Measurements from ENCODE around the gene TLCD1. TPM values are rescaled to one million over a fixed set of nuclear protein-coding genes. Genes with fewer than 3 reads are reported as not detected.

Gene TLCD1
- total and polyA plus RNA-seq, 2 donors (not counting 3 experiments of a cell fraction or from before 2014, with no cell fraction given) = 2.6 to 6.8 TPM

GRCh38 chr17:28773736-28774135, 47.7 kb upstream of the TLCD1 start:
- no peak overlapping the region for H2AFZ ChIP-seq (ENCODE audit: low read depth, low read length)
- no TSS peak for BruUV-seq (replicated peaks)
- no peak for FAIRE-seq
- no peaks in the 10 kb centered on the region for H3K36me3 ChIP-seq (ENCODE audit: control insufficient read depth in 2 of 2, extremely low read depth in 1 of 2, insufficient read depth in 2 of 2, low read length in 2 of 2)
- H3K4me1 ChIP-seq (ENCODE audit: control insufficient read depth, extremely low read depth, insufficient read depth, low read length) = peaks cover 4% of the 10 kb centered on the region
- H3K27me3 ChIP-seq (ENCODE audit: control insufficient read depth in 2 of 2, insufficient read depth in 2 of 2, low read length in 2 of 2) = no peaks in the 10 kb centered on the region
- dilution Hi-C loops (cut with MboI; ENCODE audit: extremely low pct_ligation_motif_present, low sequenced_read_pairs) = no loop called here
- H3K27ac ChIP-seq (ENCODE audit: insufficient read depth, low read depth, low read length) = no peak overlapping the region
- H3K9me3 ChIP-seq (replicated peaks; ENCODE audit: control insufficient read depth, insufficient read depth, low read length) = no peaks in the 10 kb centered on the region
- no peak overlapping the region for H3K4me2 ChIP-seq (ENCODE audit: insufficient read depth, low read length)
- TF ChIP-seq EZH2 (IDR thresholded peaks at IDR 0.05; ENCODE audit: borderline replicate concordance, low read depth, low read length, severe bottlenecking) (no peak), MYC (IDR thresholded peaks at IDR 0.05; ENCODE audit: low read depth, low read length) (no peak), CTCF (IDR thresholded peaks at IDR 0.05; ENCODE audit: extremely low read depth in 1 of 2, insufficient read depth in 1 of 2, low read depth in 1 of 2, low read length in 2 of 2) (no peak), JUN (IDR thresholded peaks at IDR 0.05; ENCODE audit: borderline replicate concordance, insufficient read depth, insufficient read length, low read depth) (no peak), GATA2 (IDR thresholded peaks at IDR 0.05; ENCODE audit: insufficient read depth, insufficient read length, low read depth, low read length) (no peak), FOS (IDR thresholded peaks at IDR 0.05; ENCODE audit: borderline replicate concordance, insufficient read depth, low read length) (no peak), MAX (IDR thresholded peaks at IDR 0.05; ENCODE audit: insufficient read depth, insufficient read length) (no peak), POLR2AphosphoS5 (IDR thresholded peaks at IDR 0.05; ENCODE audit: insufficient read depth, low read depth, low read length) (no peak), POLR2A (IDR thresholded peaks at IDR 0.05; ENCODE audit: low read depth, low read length) (no peak)
- intact Hi-C loops (cut with micrococcal nuclease) = no loop called here
- H4K20me1 ChIP-seq (replicated peaks; ENCODE audit: control insufficient read depth, extremely low read depth, insufficient read depth, low read length) = no peaks in the 10 kb centered on the region
- DNase-seq (ENCODE audit: low read depth, low spot score) = no peak
- H3K9me1 ChIP-seq (replicated peaks; ENCODE audit: control insufficient read depth, extremely low read depth, insufficient read depth, low read length) = no peaks in the 10 kb centered on the region
- H3K9ac ChIP-seq (replicated peaks; ENCODE audit: extremely low read depth, insufficient read depth, low read length) = no peak overlapping the region
- peaks cover 46% of the 10 kb centered on the region for H3K79me2 ChIP-seq (ENCODE audit: control insufficient read depth, insufficient read depth, low read length)
- no peak overlapping the region for H3K4me3 ChIP-seq (replicated peaks in 1 of 3; ENCODE audit: insufficient read depth in 1 of 3, low read depth in 1 of 3, low read length in 3 of 3)
- ChIA-PET CTCF (interaction anchor here (1.1 to 3.6 kb wide), 8 partner anchors 8 to 105 kb away, joined by 3 to 53 read pairs (median 6); partner anchors contain the start of gene FAM222B), POLR2A (no interaction called here)
